Neural progenitor cell (in vitro differentiated cells): Measurements from ENCODE around the gene EDEM1.

ENCODE experiments used
- EZH2 ChIP-seq: fragments of 200-600 bp; sonication (generic); IDR thresholded peaks from 2 replicates; pipeline ENCODE4 v1.6.1; 2017; ENCODE audit warnings: antibody characterized with exemption, mild to moderate bottlenecking, moderate library complexity
- TF ChIP-seq, protein P1 (sequence below): fragments of 200-600 bp; sonication (generic); IDR thresholded peaks from 2 replicates; pipeline ENCODE4 v1.5.1; 2017; ENCODE audit warnings: antibody characterized with exemption, mild to moderate bottlenecking

GRCh38 chr3:5172018-5172417 is 15.5 kb upstream of the EDEM1 start:
- TF ChIP-seq, protein P1, sequence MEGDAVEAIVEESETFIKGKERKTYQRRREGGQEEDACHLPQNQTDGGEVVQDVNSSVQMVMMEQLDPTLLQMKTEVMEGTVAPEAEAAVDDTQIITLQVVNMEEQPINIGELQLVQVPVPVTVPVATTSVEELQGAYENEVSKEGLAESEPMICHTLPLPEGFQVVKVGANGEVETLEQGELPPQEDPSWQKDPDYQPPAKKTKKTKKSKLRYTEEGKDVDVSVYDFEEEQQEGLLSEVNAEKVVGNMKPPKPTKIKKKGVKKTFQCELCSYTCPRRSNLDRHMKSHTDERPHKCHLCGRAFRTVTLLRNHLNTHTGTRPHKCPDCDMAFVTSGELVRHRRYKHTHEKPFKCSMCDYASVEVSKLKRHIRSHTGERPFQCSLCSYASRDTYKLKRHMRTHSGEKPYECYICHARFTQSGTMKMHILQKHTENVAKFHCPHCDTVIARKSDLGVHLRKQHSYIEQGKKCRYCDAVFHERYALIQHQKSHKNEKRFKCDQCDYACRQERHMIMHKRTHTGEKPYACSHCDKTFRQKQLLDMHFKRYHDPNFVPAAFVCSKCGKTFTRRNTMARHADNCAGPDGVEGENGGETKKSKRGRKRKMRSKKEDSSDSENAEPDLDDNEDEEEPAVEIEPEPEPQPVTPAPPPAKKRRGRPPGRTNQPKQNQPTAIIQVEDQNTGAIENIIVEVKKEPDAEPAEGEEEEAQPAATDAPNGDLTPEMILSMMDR, result no peak
- TF ChIP-seq EZH2, result no peak
